NOMO-1 treated with dmso at 0.1 percent for 144 hours (cell line): Measurements from ENCODE around the gene THADA.

ENCODE experiments used
- DNase-seq: peaks from one replicate; lab custom pipeline; 2025; ENCODE audit not compliant: unreplicated experiment; lab: John Stamatoyannopoulos, UW

THADA gene

DNA sequence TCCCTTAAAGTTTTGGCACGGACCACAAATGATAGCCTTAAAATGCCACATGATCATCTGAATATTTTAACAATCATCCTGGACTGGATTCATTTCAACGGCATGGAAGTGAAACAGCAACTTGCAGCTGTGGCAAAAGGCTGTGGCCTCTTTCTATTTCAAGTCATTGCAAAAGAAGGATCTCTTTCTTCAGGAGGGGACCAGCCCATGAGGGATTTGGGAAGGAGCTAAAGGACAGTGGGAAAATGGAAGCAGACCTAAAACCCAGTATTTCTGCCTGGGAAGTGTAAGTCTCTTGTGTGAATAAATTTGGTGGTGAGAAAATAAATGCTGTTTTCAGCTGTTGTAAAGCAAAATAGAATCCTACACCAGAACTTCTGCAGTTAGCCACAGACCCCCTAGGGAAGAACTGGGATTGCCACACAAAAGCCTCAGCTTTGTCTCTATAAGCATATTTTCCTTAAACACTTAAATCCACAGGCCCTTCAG, 262.1 kb downstream of the THADA start:
- peak; percentile 72 for DNase-seq

DNA sequence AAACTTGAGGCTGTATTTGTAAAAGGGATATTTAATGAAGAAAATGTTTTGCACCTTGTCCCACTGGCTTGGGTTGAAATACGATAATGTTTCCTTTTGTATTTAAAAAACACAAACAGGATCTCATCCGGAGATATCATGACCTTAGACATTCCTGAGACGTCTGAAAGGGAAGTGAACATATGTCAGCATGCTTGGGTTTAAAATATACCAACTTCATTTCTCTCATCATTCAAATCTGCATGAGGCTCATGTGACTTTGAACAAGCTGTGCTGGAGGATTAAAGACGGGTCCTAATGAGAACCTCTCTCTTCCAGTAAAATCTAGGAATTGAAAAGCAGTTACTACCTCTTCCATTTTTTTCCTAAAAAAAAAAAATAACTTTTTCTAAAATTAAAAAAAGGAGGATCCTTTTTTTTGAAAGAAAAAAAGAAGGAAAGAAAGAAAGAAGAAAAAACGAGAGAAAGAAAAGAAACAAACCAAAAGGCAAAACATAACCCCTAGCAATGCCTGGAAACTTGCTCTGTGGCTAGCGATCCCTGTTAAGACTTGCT, 262.7 kb downstream of the THADA start:
- no peak for DNase-seq

DNA sequence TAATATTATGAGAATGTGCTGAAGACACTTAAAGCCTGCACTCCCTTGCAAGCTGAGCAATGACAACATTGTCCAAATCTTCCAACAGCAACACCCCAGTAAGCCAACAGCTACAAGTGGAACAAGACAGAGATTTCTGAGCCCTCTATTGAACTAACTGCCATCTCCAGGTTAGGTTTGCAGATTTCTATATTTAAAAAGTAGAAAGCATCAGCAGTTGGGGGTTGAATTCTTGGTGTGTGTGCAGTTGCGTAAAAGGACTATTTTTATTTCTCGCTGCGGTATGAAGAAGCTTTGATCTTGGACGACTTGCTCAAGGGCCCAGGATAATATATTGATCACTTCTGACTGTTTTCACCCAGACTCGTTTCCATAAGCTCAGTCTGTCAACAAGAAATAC, 263.2 kb downstream of the THADA start:
- DNase-seq: peak; percentile 84

DNA sequence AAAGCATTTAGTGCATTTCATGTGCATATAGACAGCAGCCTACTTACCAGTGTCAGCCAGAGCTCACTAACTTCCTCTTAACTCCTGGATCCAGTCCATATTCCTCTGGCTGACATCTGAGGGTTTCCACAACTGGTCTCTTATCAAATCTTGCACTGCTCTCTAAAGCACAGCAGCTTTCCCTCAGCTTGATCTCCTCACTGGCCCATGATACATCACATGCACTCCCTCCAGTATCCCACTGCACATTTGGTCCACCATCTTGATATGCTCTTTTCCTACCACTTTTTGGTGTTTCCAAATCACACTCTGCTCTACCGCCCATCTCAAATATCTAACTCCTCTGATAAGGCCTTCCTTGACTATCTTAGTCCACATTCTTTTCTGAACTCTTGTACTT, 264.4 kb downstream of the THADA start:
- no peak for DNase-seq

DNA sequence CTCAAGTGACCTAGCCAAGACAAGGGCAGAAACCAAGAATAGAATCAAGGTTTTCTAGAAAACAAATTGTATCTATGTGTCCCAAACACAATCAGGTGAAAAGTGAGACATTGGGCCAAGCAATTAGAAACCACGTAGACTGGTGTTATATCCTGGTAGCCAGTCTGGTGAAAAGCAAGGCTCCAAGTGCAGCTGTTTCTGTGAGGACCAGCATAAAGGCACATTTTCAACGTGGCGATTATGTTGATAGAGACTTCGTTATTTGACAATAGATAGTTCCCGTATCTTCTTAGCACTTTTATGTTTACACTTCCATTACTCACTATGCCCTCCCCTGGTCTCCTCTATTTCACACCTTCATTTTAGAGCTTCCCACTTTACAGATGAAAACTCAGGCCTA, 266.2 kb downstream of the THADA start:
- DNase-seq: no peak

DNA sequence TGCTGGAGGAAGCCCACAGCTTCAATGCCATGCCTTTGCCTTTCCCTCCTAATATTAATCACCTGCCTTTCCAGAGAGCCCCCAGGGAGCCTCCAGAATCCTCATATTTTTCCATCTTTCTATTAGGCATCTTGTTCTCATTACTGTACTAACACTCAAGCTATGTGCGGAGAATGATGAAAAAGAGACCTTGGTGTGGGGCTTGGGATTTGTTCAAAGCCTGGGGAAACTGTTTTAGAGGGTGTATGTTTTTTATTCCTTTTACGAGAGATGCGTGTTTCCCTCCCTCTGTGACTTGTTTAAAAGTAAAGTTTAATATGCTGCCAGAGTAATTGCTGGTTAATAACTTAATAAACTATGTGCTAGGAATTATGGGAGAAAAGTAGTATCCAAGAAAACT, 267.0 kb downstream of the THADA start:
- DNase-seq: no peak

DNA sequence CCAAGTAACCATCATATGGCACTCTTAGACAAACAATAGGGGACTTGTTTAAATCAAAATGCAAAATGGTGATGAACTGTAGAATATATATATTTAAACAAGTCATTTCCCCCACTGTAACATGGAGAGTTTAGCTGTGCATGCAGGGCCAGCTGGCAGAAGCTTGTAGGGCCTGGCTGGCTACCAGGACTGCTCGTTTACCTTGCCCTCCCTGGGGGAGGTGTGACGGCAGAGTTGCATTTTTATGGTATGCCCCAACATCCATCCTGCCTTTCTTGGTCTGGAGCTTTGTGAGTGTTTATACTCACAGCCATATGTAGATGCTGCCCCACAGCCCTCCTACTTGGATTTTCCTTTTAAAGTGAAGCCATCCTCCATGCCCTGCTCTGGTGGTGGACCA, 267.7 kb downstream of the THADA start:
- DNase-seq: no peak

DNA sequence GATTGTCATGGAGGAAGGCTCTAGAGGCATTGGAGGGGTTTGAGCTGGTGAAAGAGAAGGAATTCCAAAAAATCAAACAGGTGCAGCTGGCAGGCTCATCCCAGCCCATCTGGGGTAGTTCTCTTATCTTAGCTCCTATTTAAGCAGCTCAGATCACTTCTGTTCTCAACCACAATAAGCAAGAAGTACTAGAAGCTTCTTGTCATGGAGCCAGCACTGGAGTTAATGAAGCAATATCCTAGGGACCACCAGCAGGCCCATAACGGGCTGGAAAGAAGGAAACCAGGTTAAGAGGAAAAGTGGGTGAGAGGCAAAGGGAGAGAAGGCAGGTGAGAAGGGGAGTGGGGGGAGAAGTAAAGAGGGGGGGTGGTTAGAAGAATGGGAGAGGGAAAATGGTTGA, 268.7 kb downstream of the THADA start:
- DNase-seq: no peak

DNA sequence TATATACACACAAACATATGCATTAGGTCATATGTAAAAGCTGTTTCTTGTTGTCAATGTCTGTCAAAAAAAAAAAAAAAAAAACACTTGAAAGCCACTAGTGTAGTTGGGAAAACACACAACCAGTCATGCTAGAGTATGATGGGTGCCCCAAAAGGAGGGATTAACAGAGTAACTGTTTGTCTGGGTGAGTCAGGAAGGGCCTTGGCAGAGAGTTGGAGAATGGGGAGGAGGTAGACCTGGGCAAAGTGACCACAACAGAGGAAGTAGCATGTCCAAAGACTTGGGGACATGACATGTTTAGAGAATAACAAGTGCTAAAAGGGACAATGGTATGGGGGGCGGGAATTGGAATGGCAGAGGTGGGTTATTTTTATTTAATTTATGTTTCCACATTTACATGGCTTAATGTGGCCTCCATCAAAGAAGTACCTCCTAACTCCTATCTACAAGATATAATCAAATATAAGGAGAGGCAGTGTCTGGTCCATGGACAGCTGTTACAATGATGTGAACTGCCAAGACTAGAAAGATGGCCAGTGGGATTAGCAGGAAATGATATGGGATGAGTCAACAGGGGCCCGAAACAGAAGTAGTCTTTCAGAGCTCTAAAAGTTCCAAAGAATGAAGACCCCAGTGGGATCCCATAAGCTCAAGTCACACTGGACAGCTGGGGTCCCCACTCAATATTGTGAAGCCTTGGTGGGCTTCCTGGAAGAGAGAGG, 269.6 kb downstream of the THADA start:
- DNase-seq: no peak

DNA sequence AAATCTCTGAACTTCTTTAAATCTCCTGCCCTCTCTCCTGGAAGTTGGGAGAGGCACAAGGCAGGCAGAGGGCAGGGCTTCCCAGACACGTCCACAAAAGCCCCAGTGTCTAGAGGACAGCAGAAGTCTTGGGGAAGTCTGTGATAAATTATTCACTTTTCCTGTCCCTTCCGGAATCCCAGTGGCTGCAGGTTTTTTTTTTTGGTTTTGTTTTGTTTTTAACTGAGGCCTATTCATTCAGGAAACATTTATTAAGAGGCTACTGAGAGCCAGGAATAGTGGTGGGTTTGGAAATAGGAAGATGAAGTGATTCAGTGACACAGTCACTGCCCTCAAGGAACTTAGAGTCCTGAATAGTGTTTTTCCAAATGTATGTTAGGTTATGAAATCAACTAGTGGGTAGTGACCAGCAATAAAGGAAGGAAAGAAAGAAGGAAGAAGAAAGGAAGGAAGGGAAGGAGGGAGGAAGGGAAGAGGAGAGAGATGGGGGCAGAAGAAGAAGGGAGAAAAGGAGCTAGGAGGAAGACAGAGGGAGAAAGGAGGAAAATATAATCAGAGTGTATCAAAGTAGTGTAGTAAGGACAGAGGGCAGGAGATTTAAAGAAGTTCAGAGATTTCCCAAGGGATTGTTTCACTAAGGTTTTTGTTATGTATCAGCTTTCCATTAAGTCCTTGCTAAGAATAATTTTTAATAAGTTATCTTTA, 270.6 kb downstream of the THADA start:
- DNase-seq: no peak

DNA sequence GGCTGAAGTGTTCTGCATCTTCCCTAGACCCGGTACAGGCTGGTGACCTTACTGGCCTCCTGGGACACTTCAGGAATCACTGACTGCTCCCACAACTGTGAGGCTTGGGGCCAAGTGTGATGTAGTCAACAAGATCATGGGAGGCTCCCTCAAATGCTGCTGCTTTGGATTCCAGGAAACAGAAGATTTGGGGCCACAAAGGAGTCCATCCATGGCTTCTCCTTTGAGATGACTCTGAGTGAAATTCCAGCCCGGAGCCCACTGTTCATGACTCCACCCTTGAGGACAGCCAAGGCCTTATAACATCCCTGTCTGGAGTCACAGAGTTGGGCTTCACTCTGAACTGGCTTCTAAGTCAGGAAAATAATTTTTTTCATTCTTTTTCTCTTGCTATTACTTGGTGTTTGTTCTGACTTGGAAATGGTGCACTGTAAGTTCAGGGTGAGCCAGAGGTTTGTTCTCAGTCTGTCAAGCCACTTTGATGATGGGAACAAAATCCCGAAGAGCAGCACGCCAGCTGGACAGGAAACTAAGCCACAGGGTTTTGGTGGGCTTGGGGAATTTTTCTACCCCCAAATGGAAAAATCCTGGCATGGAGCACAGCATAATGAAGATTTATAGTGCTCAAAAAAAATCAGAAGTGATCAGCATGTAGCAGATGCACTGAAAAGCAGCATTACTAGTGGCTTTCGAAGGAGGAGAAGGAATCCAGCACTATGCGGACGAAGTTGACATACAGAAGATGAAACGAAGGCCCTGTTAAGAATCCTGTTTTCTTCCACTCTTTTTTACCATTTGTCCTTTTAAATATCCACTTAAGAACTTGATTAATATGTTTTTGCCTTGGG, 271.4 kb downstream of the THADA start:
- no peak for DNase-seq

DNA sequence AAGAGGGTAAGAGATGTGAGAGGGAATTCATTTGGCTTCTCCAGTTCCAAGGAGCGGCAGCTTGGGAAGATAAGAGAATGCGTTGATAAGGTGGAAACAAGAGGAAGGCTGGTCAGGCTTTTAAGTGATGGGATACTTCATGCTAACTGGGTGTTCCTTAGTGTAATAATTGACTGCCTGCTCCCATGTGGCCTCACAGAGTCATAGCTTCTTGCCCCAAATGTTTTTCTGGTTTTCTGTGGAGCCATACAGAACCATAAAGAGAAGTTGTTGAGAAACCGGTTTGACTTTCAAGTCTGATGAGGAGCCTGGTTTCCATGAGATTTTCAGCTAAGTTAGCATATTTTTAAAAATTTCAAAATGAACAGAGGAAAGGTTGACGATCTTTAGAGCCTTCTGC, 272.0 kb downstream of the THADA start:
- no peak for DNase-seq

DNA sequence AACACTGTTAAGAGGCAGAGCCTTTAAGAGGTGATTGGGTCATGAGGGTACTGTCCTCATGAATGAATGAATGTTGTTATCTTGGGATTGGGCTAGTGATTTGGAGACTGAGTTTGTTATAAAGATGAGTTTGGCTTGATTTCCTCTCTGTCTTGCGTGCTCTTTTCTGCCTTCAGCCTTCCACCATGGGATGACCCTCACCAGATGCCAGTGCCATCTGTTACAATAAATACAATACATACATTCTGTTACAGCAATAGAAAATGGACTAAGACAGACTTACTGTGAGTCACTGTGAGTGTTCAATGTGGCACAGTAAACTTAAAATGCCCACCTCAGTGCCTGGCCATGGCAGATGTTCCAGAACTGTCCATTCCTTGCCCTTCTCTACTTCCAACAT, 274.4 kb downstream of the THADA start:
- DNase-seq: no peak

DNA sequence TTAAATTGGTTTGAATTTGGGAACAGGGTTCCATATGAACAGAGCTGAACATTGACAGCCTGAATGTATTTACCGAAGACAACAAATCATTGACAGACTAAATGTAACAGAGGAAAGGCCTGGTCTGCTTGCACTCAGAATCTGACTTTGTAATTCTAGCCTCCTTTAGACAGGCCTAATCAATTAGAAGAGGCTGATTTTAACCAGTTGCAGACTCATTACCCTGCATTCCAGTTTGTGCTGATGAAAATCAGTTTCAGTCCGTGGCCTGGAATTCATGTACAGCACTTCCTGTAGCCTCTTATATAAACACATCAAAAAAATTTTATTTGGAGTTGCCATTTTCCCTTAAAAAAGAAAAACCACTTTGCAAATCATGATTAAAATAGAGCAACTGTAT, 276.3 kb downstream of the THADA start:
- DNase-seq: no peak

DNA sequence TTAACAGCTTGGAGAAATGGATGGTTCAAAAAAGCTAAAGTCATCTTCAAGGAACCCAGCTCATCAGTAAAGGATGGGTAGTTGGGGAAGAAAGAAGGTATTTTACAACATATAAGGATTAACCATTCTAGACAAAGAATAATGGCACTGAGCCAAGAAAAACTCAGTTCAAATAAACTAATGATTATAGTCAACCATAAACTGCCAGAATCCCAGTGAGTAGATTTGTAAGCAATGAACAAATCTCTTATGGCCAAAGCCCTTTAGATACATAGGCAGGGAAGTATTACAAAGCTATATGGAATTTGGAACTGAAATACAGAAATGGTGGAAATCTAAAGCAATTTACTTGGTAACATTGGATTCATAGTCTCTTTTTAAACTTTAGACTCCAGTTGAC, 277.0 kb downstream of the THADA start:
- no peak for DNase-seq

DNA sequence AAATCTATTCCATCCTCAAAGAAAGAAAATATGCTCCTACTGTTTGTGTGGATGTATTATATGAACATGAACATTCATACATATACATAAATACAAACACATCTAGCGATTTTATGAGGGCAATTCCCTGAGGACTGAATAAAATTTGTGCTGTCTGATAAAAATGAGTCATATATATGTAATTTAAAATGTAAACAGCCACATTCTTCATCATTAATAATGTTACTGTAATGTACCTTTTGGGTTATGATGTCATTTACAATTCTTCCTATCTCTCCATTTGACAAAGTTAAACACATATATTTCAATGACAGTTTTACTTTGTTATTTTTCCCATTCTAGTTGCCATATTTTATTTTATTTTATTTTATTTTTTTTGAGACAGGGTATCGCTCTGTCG, 278.2 kb downstream of the THADA start:
- DNase-seq: no peak

DNA sequence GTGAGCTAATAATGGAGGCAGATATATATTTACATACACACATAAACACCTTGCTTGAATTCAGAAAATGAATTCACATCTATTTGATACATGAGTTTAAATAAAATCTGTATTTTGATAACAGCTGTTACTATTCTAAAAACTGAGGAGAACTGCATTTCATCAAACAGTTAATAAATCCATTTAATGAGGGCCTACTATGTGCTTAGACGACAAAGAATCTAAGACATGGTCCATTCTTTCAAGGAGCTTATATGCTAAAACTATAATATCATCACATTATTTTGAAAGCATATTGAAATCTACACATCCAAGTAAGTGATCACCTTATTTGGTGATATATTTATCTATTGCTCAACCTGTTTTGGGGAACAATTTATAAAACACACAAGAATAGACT, 278.6 kb downstream of the THADA start:
- DNase-seq: no peak

DNA sequence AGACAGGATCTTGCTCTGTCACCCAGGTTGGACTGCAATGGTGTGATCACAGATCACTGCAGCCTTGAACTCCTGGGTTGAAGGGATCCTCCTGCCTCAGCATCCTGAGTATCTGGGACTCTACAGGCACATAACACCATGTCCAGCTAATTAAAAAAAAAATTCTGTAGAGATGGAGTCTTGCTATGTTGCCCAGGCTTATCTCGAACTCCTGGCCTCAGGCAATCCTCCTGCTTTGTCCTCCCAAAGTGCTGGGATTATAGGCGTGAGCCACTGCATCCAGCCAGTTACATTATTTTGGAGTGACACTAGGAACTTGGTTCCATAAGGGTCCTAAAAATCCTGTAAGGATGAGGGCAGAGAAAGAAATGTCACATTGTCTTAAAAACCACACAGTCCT, 280.4 kb downstream of the THADA start:
- DNase-seq: no peak

DNA sequence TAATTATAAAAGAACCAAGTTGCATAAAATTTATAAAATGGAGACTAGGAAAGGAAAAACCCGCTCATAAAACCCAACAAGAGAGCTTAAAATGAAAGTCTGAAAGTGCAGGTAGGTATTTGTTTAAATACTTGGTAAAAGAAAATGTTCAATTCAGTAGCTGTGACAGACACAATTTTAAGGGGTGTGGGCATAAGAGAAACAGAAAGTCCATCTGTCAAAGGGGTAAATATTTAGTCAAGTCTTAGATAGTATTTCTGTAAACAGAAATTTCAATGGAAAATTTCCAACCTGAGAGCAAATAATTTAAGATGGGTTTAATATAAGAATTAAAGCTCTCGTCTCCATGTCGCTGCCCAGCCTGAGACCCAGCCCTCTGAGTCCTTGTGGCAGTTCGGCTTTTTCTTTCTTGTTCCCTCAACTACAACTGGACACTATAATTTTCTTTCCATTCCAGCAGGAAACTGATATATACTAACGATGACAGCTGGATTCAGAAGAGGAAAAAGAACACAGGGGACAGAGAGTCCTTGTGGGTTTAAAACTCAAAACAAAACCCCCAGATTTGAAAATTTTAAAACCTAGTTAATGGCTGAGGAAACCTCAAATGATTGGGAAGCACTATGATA, 281.4 kb downstream of the THADA start:
- DNase-seq: no peak

DNA sequence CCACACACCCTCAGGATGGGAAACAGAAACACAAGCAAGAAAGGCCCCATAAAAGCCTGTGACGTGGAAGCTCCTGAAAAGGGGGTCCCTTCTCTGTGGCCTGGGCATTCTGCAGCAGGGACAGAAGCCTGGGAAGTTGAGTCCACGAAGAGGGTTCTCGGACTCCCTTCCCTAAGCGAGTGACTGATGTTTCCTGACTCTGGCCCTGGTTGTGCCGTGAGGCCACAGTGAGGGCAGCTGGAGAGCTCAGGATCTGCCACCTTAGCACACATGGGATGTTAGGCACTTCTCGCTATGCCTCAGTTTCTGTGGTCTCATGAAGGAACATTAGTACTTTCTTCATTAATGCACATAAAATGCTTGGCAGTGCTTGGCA, 282.2 kb downstream of the THADA start:
- DNase-seq: no peak
